HCT116 (cell line): ENCODE data around the gene LGALS9.

ENCODE experiments used
- CEBPB ChIP-seq: IDR thresholded peaks from 2 replicates; pipeline ENCODE4 v1.6.1; 2012; ENCODE audit warnings: low read depth
- CTCF ChIP-seq, 3 experiments: fragments of 200-600 bp in 1 of 3; sonication (generic) in 1 of 3; IDR thresholded peaks in 2 of 3; conservative IDR thresholded peaks in 1 of 3; 2 replicates each; pipeline ENCODE4 v1.5.1; 2012 to 2017; ENCODE audit warnings: low read depth in 2 of 3, low read length in 2 of 3, antibody characterized with exemption in 1 of 3, borderline replicate concordance in 1 of 3, control low read depth in 1 of 3, mild to moderate bottlenecking in 1 of 3, mixed read lengths in 1 of 3, mixed run types in 1 of 3, moderate library complexity in 1 of 3; ENCODE audit not compliant: insufficient read depth in 1 of 3
- EZH2 ChIP-seq: fragments of 200-600 bp; sonication (generic); IDR thresholded peaks from 2 replicates; pipeline ENCODE4 v1.6.1; 2017; ENCODE audit warnings: antibody characterized with exemption, mixed run types
- FOSL1 ChIP-seq: IDR thresholded peaks from 2 replicates; pipeline ENCODE4 v1.6.1; 2012; ENCODE audit warnings: low read depth
- MAX ChIP-seq: IDR thresholded peaks from 2 replicates; pipeline ENCODE4 v1.6.1; 2012
- POLR2A ChIP-seq: IDR thresholded peaks from 2 replicates; pipeline ENCODE4 v1.7.0; 2011; ENCODE audit warnings: borderline replicate concordance; ENCODE audit not compliant: insufficient read depth, insufficient read length; ENCODE audit errors: extremely low read depth
- REST ChIP-seq: IDR thresholded peaks from 2 replicates; pipeline ENCODE4 v1.6.1; 2012; ENCODE audit warnings: low read depth
- SIN3A ChIP-seq: IDR thresholded peaks from 2 replicates; pipeline ENCODE4 v1.6.1; 2012; ENCODE audit warnings: low read depth
- YY1 ChIP-seq: IDR thresholded peaks from 2 replicates; pipeline ENCODE4 v1.6.1; 2011; ENCODE audit warnings: low read length, low read depth, moderate library complexity, mild to moderate bottlenecking; ENCODE audit not compliant: insufficient replicate concordance; ENCODE audit errors: extremely low read depth
- ZBTB33 ChIP-seq: IDR thresholded peaks from 2 replicates; pipeline ENCODE4 v1.6.1; 2011; ENCODE audit warnings: mild to moderate bottlenecking, low read length, moderate library complexity; ENCODE audit not compliant: insufficient replicate concordance; ENCODE audit errors: extremely low read depth
- ZFX ChIP-seq: fragments of 450-650 bp; IDR thresholded peaks from 2 replicates; pipeline ENCODE4 v1.6.1; 2017
- ZNF274 ChIP-seq: fragments of 200-500 bp; sonication (Bioruptor generic); IDR thresholded peaks from 2 replicates; pipeline ENCODE4 v1.6.1; 2014; ENCODE audit warnings: mild to moderate bottlenecking, low read depth, low read length, inconsistent platforms

- TF ChIP-seq CTCF (IDR thresholded peaks at IDR 0.05 in 2 of 3, conservative IDR thresholded peaks at IDR 0.05 in 1 of 3; ENCODE audit: borderline replicate concordance in 1 of 3, insufficient read depth in 1 of 3, low read depth in 2 of 3, low read length in 2 of 3) (no peak), EZH2 (no peak), ZBTB33 (no peak), ZFX (no peak), POLR2A (no peak), YY1 (no peak), CEBPB (no peak), SIN3A (no peak), REST (no peak), ZNF274 (no peak), FOSL1 (no peak), MAX (no peak)
Observed at GRCh38 chr17:27627514-27627913, 3.5 kb upstream of the LGALS9 start.
